Vagina (tissue), 2 donors: Measurements from ENCODE around the gene ATP1A3.

Experiments used
- CTCF ChIP-seq, 3 experiments: fragments of 450-650 bp in 2 of 3; fragments of 200-600 bp in 1 of 3; sonication (generic) in 1 of 3; IDR thresholded peaks; one replicate each; pipeline ENCODE4 v1.5.1; 2017 to 2019; ENCODE audit warnings: antibody characterized with exemption in 3 of 3, mild to moderate bottlenecking in 2 of 3, moderate library complexity in 2 of 3
- POLR2A ChIP-seq, 2 donors: fragments of 450-650 bp; IDR thresholded peaks; one replicate each; pipeline ENCODE4 v1.6.1; 2017; ENCODE audit warnings: antibody characterized with exemption in 2 of 2, mild to moderate bottlenecking in 2 of 2, moderate library complexity in 2 of 2

GRCh38 chr19:41993612-41994483, at the start of gene ATP1A3:
- TF ChIP-seq CTCF (IDR thresholded peaks at IDR 0.05) (no peak), POLR2A (IDR thresholded peaks at IDR 0.05) (no peak)
